CD4-positive, CD25-positive, alpha-beta regulatory T cell (primary cell): ENCODE results near the gene EPS8L2. TPM values are rescaled to one million over a fixed set of nuclear protein-coding genes. Genes with fewer than 3 reads are reported as not detected.
"Not testable (repeated sequence)": the region's sequence is repeated elsewhere in the genome, so short reads cannot be mapped to it uniquely, and the experiment has no call there.

Experiments
- ATAC-seq, 2 donors: fragments of 150-1000 bp; cut with Tn5 transposase; one replicate each; pipeline ENCODE4 v1.10.0; 2021; ENCODE audit warnings: low read depth in 2 of 2, moderate number of reproducible peaks in 2 of 2, moderate library complexity in 1 of 2
- DNase-seq, 3 donors: peaks; one replicate each; pipeline versions ENCODE4 v3.0.0 to v3.0.0-alpha.2; 2012 to 2022; ENCODE audit warnings: mixed read lengths in 1 of 3
- H3K27ac ChIP-seq: one replicate; pipeline ENCODE4 v1.7.0; 2013; ENCODE audit warnings: mild to moderate bottlenecking, low read length; ENCODE audit not compliant: insufficient read depth, poor library complexity, severe bottlenecking
- H3K27me3 ChIP-seq: one replicate; pipeline ENCODE4 v1.7.0; 2013; ENCODE audit warnings: low read length; ENCODE audit not compliant: control insufficient read depth, insufficient read depth
- H3K36me3 ChIP-seq: one replicate; pipeline ENCODE4 v1.7.0; 2013; ENCODE audit warnings: mild to moderate bottlenecking, low read length, moderate library complexity; ENCODE audit not compliant: control insufficient read depth, insufficient read depth
- H3K4me1 ChIP-seq: 2 replicates; pipeline ENCODE4 v1.7.0; 2013; ENCODE audit warnings: mild to moderate bottlenecking, low read length; ENCODE audit not compliant: insufficient read depth, control insufficient read depth, poor library complexity, severe bottlenecking
- H3K4me3 ChIP-seq: one replicate; pipeline ENCODE4 v1.7.0; 2013; ENCODE audit warnings: low read depth, mild to moderate bottlenecking, low read length, moderate library complexity
- H3K9me3 ChIP-seq, 2 experiments: 1 replicate in 1 of 2; 2 replicates in 1 of 2; pipeline ENCODE4 v1.7.0; 2013; ENCODE audit warnings: low read length in 2 of 2, mild to moderate bottlenecking in 1 of 2, moderate library complexity in 1 of 2; ENCODE audit not compliant: control insufficient read depth in 2 of 2
- H3K27ac Mint-ChIP-seq, 3 donors: one replicate each; pipeline ENCODE4 v1.8.0; 2020 to 2022; ENCODE audit warnings: mild to moderate bottlenecking in 3 of 3, mixed read lengths in 3 of 3, moderate library complexity in 2 of 3
- H3K27me3 Mint-ChIP-seq: one replicate; pipeline ENCODE4 v1.8.0; 2022; ENCODE audit warnings: mild to moderate bottlenecking, mixed read lengths
- H3K36me3 Mint-ChIP-seq: one replicate; pipeline ENCODE4 v1.8.0; 2020; ENCODE audit warnings: mixed read lengths
- H3K4me1 Mint-ChIP-seq, 4 donors: one replicate each; pipeline ENCODE4 v1.8.0; 2020 to 2022; ENCODE audit warnings: mixed read lengths in 4 of 4, mild to moderate bottlenecking in 1 of 4
- H3K4me3 Mint-ChIP-seq, 4 donors: one replicate each; pipeline ENCODE4 v1.8.0; 2020 to 2022; ENCODE audit warnings: mild to moderate bottlenecking in 4 of 4, mixed read lengths in 4 of 4, moderate library complexity in 3 of 4
- H3K9me3 Mint-ChIP-seq, 7 donors: one replicate each; pipeline ENCODE4 v1.8.0; 2020 to 2022; ENCODE audit warnings: mixed read lengths in 7 of 7, mild to moderate bottlenecking in 3 of 7, moderate library complexity in 2 of 7
- polyA plus RNA-seq, 4 donors: library from polyadenylated mRNA; unstranded; fragments of 300-500 nt; fragmentation: Illumina TruSeq; gene quantifications; one replicate each; pipeline ENCODE4 v1.2.3, GENCODE V29; 2021
- total RNA-seq: library from RNA; stranded (reverse); gene quantifications from one replicate; pipeline ENCODE4 v1.2.3, GENCODE V29; 2022

Gene EPS8L2
- total and polyA plus RNA-seq, 5 donors from 2014 or later = 11.2 to 19.4 (median 17.6) TPM

DNA sequence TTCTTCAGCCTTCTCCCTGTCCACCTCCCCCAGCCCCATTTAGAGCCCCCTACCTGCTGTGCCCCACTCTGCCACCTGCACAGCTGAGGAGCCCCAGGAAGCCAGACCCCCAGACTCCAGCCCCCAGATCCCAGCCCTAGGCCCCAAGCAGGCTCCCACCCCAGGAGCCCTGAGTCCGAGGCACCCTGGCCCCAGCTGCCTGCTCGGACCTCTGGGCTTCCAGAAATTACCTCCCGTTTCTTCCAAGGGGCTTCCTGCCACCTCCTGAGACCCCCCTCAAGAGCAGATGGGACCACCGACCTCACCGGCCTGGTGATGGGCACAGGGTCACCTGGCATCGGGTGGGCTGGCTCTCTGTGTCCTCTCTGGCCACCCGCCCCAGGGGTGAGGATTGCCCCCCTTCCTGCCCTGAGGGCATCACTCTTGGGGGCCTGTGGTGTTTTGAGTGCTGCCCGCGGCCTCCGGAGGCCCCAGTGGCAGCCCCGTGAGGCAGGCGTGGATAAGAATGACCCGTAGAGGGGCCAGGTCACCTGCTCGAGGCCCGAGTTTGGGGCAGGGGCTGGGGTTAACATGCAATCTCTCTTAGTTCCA is 23.0 kb downstream of the EPS8L2 start:
- Mint-ChIP-seq H3K27ac (no peak overlapping the region), H3K4me1 (peaks cover 0 to 16% (median 0%) of the 10 kb centered on the region in 4 donors), H3K4me3 (no peak overlapping the region), H3K27me3 (no peaks in the 10 kb centered on the region), H3K36me3 (no peaks in the 10 kb centered on the region), H3K9me3 (no peaks in the 10 kb centered on the region)
- DNase-seq = no peak
- no peak for ATAC-seq
- Histone ChIP-seq H3K4me3 (no peak overlapping the region), H3K27ac (no peak overlapping the region), H3K4me1 (peaks cover 29% of the 10 kb centered on the region), H3K27me3 (no peaks in the 10 kb centered on the region), H3K9me3 (no peaks in the 10 kb centered on the region), H3K36me3 (no peaks in the 10 kb centered on the region)

DNA sequence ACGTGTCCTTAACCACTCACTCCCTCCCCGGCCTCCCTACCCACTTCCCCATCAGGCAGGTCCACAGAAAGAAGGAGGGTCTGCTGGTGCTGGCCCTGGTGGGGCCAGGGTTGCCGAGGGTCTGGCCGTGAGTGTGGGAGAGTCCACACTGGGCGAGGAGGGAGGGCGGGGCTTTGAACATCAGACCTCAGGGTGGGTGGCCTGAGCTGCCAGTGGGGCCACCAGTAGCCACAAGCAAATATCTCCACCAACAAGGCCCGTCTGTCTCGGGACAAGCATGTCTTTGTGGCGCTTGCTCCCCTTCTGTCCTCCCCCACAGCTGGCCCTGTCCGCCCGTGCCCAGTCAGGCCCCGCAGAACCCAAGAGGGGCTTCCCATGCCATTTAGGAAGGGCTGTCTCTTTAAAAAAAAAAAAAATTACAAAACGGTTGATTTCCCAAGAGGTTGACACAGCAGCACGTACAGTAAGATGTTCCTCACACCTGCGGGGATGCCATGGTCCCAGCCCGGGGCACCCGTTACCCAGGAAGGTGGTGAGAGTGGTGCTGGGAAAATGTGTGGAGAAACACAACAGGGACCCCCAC is 23.6 kb downstream of the EPS8L2 start:
- Histone ChIP-seq H3K27ac (no peak overlapping the region), H3K36me3 (no peaks in the 10 kb centered on the region), H3K4me1 (peaks cover 29% of the 10 kb centered on the region), H3K9me3 (no peaks in the 10 kb centered on the region), H3K4me3 (no peak overlapping the region), H3K27me3 (no peaks in the 10 kb centered on the region)
- Mint-ChIP-seq H3K27me3 (no peaks in the 10 kb centered on the region), H3K27ac (peak overlapping the region in 1 of 3 donors; percentile 49), H3K9me3 (no peaks in the 10 kb centered on the region), H3K4me3 (no peak overlapping the region), H3K4me1 (peaks cover 0 to 15% (median 0%) of the 10 kb centered on the region in 4 donors), H3K36me3 (no peaks in the 10 kb centered on the region)
- ATAC-seq (no peak), DNase-seq (no peak)

DNA sequence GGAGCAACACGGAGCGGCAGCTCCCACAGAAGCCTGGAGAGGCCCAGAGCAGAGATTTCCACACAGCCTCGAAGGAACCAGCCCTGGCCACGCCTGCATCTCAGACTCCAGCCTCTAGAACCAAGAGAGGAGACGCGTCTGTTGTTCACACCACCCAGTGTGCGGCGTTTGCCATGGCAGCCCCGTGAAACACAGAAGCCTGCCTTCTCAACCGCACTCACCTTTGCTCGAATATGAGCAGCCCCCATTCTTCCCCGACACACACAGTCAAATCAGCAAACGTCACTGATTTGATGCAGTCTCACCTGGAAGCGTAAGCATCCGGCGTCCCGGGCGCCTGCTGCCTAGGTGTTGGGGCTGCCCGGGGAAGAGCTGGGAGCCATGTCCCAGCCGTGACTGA is 27.0 kb downstream of the EPS8L2 start:
- Mint-ChIP-seq H3K36me3 (no peaks in the 10 kb centered on the region), H3K27ac (no peak overlapping the region), H3K9me3 (no peaks in the 10 kb centered on the region), H3K4me3 (no peak overlapping the region), H3K4me1 (peaks cover 0 to 15% (median 8%) of the 10 kb centered on the region in 4 donors), H3K27me3 (peaks cover 5% of the 10 kb centered on the region)
- ATAC-seq = no peak
- peaks cover 12% of the 10 kb centered on the region for H3K4me1 ChIP-seq
- H3K4me3 ChIP-seq = no peak overlapping the region
- H3K36me3 ChIP-seq = no peaks in the 10 kb centered on the region
- H3K27me3 ChIP-seq = no peaks in the 10 kb centered on the region
- no peak for DNase-seq
- no peaks in the 10 kb centered on the region for H3K9me3 ChIP-seq
- H3K27ac ChIP-seq = no peak overlapping the region

DNA sequence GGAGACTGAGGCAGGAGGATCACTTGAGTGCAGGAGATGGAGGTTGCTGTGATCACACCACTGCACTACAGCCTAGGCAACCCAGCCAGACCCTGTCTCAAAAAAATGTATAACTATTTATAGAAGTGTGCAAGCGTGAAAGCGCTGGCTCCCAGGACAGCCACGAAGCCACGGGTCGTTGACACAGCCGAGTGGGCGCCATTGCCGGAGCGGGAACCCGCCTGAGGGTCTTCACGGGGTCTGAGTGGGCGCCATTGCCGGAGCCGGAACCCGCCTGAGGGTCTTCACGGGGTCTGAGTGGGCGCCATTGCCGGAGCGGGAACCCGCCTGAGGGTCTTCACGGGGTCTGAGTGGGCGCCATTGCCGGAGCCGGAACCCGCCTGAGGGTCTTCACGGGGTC is 28.5 kb downstream of the EPS8L2 start:
- Mint-ChIP-seq H3K4me1 (peaks cover 0 to 25% (median 8%) of the 10 kb centered on the region in 4 donors), H3K27ac (peak overlapping the region in 1 of 3 donors; percentile 66)
- not testable (repeated sequence) for H3K9me3 Mint-ChIP-seq, DNase-seq, ATAC-seq, H3K36me3 ChIP-seq, H3K27me3 Mint-ChIP-seq, H3K27ac ChIP-seq, H3K4me3 ChIP-seq, H3K4me3 Mint-ChIP-seq, H3K9me3 ChIP-seq, H3K27me3 ChIP-seq, H3K36me3 Mint-ChIP-seq
- peaks cover 10% of the 10 kb centered on the region for H3K4me1 ChIP-seq

DNA sequence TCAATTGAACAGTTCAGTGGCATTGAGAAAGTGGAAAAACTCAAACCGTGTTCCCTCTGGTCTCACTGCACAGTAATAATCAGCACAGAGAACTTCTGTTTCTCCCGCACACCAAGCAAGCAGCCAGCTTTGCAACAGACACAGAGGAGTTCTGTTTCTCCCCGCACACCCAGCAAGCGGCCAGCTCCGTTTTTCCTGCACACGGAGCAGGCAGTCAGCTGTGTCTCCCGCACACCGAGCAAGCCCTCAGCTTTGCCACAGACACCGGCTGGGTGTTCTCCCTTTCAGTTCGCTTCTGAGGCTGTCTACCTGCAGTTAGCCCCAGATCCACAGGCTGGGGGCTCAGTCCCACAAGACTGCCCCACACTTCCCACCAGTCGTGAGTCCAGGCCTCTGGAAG is 31.3 kb downstream of the EPS8L2 start:
- Mint-ChIP-seq H3K27me3 (peaks cover 5% of the 10 kb centered on the region), H3K4me3 (peak overlapping the region in 3 of 4 donors; percentile 53 to 77 (median 74)), H3K9me3 (no peaks in the 10 kb centered on the region), H3K36me3 (no peaks in the 10 kb centered on the region), H3K4me1 (peaks cover 0 to 25% (median 8%) of the 10 kb centered on the region in 4 donors), H3K27ac (peak overlapping the region in 2 of 3 donors; percentile 75 to 81)
- peak overlapping the region; percentile 13 for H3K4me3 ChIP-seq
- no peaks in the 10 kb centered on the region for H3K36me3 ChIP-seq
- no peaks in the 10 kb centered on the region for H3K27me3 ChIP-seq
- no peak overlapping the region for H3K27ac ChIP-seq
- H3K4me1 ChIP-seq = peaks cover 10% of the 10 kb centered on the region
- DNase-seq (no peak), ATAC-seq (peak in 1 of 2 donors; percentile 12)
- no peaks in the 10 kb centered on the region for H3K9me3 ChIP-seq

DNA sequence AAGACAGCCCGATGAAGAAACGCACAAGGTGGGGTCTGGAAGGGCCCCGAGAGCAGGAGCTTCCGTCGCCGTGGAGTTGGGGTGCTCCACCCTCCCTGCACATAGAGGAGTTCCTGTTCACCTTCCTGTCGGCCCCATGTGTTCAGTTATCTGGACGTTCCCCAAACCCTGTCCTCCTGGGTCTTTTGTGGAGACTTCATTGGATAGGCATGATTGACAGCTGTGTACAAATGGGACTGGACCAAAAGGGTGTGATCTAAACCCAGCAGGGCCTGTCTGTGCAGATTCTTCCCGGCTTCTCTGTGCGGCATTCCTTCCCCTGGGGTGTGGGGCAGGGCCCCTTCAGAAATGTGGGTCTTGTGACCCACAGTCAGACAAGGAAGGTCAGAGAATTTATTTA is 31.9 kb downstream of the EPS8L2 start:
- not testable (repeated sequence) for H3K36me3 Mint-ChIP-seq, H3K27me3 ChIP-seq, H3K9me3 Mint-ChIP-seq, H3K27me3 Mint-ChIP-seq, H3K36me3 ChIP-seq, H3K9me3 ChIP-seq, H3K27ac ChIP-seq
- DNase-seq = peak in 1 of 3 donors; percentile 53
- Histone ChIP-seq H3K4me3 (peak overlapping the region; percentile 13), H3K4me1 (peaks cover 10% of the 10 kb centered on the region)
- Mint-ChIP-seq H3K4me3 (peak overlapping the region in 3 of 4 donors; percentile 53 to 77 (median 74)), H3K27ac (peak overlapping the region; percentile 52 to 81 (median 75)), H3K4me1 (peaks cover 0 to 25% (median 8%) of the 10 kb centered on the region in 4 donors)
- peak; percentile 40 to 53 for ATAC-seq

DNA sequence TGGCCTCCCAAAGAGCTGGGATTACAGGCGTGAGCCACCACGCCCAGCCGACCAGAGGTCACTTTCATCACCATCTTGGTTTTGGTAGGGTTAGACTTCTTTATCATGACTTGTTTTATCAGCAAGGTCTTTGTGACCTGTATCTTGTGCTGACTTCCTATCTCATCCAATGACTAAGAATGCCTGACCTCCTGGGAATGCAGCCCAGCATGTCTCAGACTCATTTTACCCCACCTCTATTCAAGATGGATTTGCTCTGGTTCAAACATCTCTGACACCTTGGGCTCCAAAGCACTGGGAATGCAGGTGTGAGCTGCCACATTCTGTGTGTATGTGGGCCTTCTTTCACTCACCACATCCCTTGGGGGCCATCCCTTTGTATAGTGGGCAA is 36.1 kb downstream of the EPS8L2 start:
- Histone ChIP-seq H3K9me3 (no peaks in the 10 kb centered on the region), H3K4me3 (no peak overlapping the region), H3K27ac (no peak overlapping the region), H3K36me3 (no peaks in the 10 kb centered on the region), H3K4me1 (peaks cover 17% of the 10 kb centered on the region), H3K27me3 (no peaks in the 10 kb centered on the region)
- ATAC-seq = no peak
- no peak overlapping the region for H3K4me3 Mint-ChIP-seq
- peaks cover 8% of the 10 kb centered on the region for H3K27me3 Mint-ChIP-seq
- no peaks in the 10 kb centered on the region for H3K9me3 Mint-ChIP-seq
- no peaks in the 10 kb centered on the region for H3K36me3 Mint-ChIP-seq
- no peak for DNase-seq
- H3K27ac Mint-ChIP-seq = no peak overlapping the region
- H3K4me1 Mint-ChIP-seq = peaks cover 5 to 23% (median 12%) of the 10 kb centered on the region in 4 donors
